Measurements from ENCODE around the gene MYLIP.
"Not testable (repeated sequence)": the region's sequence is repeated elsewhere in the genome, so short reads cannot be mapped to it uniquely, and the experiment has no call there.

Gene MYLIP

DNA sequence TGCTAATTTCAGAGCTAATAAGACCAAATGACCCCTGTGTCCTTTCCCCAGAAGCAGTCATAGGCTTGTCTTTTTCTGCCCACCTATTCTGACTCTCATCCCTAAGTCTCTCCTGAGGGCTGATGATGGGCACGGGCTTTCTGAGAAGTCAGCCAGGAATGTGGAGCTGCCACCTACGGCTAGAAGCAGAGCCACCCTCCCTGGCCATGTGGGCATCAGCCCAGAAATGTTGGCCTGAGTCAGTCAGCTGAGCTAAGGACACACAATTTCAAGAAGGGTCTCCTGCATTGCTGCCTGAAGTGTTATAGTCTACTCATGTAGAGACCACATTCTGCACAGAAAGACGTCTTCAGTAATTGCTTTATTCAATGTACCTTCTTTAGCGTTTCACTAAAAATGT, 17.1 kb downstream of the MYLIP start:
- DNase-seq: no peak

DNA sequence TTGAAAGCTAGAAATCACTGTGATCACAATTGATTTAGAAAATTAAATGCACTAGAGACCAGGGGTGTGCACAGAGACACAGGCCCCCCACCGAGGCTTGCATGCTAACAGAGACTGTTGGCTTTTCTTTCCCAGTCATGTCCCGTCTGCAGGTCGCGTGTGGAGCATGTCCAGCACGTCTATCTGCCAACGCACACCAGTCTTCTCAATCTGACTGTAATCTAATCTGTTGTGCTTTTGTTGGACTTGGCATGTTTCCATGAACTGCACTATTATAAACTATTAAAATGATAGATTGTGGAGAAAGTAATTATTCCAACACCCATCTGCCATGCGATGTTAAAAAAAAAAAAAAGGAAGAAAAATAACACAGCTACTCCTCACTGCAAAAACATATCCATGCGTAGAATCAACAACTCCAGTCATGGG, 17.7 kb downstream of the MYLIP start:
- no peak for DNase-seq

DNA sequence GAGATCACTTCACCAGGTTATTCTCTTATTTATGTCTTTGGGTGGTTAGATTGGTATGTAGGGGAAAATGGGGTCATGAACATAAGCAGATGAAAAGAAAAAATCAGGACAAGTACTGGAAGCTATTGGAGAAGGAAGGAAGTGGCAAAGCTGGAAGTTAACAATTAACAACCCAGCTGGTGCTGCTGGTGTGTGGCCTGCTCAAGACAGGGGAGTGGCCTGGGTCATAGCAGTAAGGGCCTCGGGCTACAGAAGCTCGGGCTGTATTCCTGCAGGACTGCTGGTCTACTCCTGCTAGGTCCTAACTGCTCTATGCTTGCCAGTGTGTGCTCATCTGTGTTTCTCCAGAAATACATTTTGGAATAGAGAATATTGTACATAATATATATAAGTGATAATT, 19.6 kb downstream of the MYLIP start:
- no peak for DNase-seq

DNA sequence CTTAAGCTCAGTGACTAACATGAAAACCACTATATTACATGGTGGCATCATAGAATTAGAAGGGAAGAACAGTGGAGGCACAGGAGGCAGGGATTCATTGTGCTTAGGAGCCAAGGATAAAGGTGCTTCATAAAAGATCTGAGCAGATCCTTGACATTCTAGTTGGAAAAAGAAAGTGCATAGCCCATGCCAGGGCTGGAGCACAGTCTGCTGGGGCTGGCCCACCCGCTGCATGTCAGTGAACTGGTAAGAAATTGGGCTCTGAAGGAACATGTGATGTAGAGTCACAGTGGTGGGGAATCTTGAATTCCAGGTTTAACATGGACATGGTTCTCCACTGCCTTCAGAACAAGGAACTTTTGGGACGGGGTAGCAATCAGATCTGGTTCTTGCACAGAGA, 20.4 kb downstream of the MYLIP start:
- DNase-seq: no peak

DNA sequence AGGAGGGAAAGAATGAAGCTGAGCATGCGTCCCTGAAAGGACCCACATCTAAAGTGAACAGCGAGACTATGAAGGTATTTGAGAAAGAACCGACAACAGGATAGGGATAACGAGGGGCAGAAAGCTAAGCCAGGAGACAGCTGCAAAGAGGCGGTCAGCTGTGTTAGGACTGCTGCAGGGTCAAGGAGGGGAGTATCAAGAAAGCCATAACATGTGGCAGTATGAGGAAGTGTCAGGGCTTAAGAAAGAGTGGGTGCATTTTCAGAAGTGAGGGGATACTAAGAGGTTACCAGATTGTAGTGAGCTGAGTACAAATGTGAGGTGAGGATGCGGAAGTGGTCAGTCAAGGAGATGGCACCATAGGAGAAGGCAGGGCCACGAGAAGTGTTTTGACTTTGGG, 21.2 kb downstream of the MYLIP start:
- DNase-seq: no peak

DNA sequence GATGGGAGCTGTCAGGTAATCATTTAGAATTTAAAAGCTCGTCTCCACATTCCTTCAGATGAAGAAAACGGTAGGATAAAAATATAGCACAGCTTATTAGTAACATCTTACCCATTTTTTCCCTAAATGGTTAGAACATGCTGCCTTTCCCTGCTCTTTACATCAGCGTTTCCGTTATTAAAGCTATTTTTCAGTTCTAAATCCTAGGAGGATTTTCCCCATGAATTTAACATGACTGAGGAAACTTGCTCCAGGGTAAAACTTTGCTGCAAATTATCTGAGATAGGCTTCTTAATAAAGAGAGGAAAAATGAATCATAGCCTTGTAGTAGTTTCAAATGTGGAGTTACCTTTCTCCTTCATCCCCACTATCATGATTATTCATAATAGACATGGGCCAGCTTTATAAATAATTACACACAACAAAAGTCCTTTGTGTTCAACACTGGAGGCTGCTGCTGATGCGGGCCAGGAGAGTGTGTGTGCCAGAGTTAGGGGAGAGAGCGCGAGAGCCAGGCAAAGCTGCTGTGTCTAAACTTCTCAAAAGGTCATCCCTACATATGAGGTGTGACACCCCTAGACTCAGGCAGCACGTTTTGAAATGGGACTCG, 24.4 kb downstream of the MYLIP start:
- DNase-seq: no peak

DNA sequence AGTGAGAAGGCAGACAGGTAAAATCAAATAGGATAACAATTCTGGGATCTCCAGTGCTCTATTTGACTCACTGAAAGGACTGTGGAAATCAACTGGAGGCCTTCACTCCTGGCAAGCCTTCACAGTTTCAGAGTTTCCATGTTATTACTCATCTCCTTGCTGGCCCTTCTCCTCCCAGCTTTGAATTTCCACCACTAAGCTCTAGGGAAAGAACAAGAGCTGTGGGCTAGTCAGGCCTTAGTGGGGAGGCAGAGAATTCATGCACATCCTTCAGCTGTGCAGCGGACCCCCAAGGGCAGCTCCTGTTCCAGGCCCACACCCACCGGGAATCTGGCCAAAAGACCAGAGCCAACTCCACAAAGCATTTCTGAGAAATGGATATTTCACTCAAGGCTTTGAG, 26.0 kb downstream of the MYLIP start:
- no peak for DNase-seq

DNA sequence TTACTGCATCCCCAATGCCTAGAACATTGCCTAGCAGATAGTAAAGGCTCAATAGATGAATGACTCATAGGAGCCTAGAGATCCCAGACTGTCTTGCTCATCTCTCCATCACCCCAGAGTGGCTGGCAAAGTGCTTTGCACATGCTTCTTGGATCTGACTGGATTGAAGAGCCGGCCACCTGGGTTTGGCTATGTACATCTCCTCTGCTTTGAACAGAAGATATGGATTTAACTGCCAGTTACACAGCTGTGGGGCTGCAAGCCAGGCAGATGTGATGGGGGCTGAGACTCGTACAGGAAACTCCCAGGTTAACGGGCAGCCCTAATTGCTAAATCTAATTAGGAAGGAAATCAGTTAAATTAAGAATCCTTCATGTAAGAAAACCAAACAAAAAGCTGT, 28.6 kb downstream of the MYLIP start:
- no peak for DNase-seq

DNA sequence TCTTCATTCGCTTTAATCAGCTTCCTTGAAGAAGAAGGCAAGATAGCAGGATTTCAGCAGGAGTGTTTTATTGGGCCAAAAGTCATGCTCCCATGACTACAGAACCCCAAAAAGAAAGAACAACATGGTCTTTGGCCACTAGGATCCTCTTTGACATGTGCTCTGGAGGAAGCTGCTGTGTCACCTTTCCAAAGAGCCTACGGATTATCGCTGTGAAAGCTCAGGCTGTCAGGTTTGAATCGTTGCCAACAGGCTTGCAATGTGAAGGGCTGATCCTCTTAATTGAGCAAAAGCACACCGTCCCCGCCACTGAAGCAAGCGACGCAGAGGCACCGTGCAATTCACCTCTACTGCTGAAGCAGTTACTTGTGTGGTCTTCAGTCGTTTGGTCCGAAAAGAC, 29.0 kb downstream of the MYLIP start:
- DNase-seq: no peak

DNA sequence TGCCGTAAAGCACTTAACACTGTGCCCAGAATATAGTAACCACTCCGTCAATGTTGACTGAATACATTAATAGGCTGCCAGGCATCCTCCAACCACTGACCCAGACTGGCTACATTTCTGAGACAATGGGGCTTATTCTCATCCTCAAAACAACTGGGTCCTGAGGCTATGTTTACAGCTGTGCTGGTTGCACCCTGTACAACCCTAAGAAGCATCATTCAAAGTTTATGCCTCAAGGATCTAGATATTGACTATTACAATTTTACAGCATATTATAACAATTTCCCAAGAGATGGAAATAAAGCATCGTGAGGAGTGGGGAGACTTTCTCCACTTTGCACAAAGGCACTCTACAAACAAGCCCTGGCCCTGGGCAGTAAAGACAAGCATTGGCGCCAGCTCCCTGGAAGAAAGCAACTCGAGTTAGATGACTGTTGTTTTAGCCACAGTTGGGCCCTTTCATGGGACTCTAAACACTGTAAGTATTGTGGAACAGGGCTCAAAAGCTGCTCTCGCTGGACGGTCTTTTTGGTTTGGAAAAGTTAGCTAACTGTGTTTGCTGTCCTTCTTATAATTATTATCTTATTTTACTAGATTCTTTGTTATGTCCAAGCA, 30.2 kb downstream of the MYLIP start:
- no peak for DNase-seq

DNA sequence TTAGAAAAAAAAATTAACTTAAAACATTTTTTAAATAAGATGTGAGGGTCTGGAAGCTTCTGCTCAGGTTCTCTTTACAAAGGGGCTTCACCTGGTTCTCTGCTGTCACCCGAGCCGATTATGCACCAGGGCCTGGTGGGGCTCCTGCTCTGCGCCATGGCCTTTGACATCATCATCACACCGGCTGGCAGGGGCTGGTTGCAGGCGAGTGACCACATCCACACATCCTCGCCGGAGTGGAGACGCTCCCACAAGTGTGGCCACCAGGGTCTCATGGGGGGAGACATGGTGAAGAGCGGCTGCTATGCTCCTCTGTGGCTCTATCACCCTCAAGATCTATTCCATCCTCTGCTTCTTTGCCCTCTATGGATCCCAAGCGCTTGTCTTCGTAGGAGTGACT, 31.9 kb downstream of the MYLIP start:
- no peak for DNase-seq

DNA sequence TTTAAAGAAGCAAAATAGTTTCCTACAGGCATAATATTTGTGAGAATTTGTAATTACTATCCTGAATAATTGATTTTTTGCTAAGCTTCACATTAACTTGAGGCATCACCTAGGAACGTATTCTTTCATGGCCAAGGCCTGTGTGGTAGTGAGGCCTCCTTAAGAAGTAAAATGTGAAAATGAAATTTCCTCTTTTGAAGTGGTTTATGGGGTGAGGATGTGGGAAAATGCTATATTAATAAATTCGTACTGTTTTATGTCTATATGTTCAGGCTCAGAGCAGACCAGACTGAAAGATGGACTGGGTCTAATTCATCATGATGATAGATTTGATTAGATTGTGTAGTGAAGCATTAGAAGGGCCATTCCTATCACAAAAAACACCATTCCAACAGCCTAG, 33.1 kb downstream of the MYLIP start:
- no peak for DNase-seq

DNA sequence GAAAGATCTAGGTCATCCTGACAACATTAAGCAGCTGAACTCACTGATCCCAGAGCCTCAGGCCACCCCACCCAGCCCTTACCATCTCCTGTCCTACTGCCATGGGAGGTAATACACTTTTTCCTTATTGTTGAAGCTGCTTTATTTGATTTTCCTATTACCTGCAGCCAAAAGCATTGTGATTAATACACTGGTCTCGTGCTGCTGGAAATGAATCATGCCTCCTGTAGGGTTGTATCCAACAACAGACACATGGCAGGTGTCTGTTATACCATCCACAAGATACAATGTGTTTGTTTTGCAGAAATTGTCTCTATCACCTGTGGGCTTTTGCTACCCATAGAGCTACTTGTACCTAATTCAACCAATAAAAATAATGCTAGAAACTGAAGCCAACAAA, 34.2 kb downstream of the MYLIP start:
- DNase-seq: no peak

DNA sequence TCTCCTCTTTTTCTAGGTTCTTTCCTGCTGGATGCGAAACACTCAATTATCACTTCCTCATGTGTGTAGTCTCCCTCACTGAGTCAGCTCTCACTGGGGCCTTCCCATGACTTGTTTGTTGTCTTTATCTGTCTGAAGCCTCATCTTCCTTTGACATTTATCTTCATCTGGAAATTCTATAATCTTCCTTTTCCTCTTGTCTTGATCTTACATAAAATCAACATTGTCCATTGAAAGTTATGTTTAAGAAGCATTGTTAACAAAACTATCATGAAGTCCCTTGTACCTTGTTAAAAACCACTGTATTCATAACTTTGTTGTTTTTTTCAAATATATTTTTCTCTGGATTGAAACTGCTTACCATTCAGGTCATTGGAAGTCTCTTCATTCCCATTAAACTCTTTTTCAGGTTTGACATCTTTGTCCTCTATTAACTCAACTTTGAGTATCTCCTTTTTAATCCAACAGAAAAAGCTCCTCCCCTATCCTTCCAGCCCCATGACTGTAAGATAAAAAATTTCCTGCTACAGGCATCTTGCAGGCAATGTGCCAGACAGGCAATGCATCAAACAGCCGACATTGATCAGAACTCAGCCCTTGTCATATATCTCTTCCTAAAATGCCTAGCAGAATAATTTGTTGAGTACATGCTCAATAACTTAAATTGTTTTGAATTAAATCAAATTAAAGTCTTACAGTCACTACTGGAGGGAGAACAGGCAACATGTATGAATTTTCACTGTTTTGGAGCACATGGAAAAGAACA, 34.8 kb downstream of the MYLIP start:
- DNase-seq: no peak

DNA sequence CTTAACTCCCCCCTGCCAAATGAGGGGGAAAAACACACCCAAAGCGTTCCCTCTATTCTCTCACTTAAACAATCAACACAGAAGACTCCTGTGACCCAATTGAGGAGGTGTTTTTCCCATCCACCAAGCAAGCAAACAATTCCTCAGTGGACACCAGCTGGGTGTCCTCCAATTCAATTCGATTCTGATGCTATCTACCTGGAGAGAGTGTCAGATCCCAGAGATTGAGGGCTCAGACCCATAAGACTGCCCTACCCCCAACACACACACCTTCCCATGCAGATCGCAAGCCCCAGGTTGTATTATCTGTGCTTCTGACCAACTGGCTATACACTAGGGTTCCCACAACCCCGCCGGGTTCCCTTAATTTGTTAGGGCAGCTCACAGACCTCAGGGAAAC, 36.8 kb downstream of the MYLIP start:
- DNase-seq: no peak

DNA sequence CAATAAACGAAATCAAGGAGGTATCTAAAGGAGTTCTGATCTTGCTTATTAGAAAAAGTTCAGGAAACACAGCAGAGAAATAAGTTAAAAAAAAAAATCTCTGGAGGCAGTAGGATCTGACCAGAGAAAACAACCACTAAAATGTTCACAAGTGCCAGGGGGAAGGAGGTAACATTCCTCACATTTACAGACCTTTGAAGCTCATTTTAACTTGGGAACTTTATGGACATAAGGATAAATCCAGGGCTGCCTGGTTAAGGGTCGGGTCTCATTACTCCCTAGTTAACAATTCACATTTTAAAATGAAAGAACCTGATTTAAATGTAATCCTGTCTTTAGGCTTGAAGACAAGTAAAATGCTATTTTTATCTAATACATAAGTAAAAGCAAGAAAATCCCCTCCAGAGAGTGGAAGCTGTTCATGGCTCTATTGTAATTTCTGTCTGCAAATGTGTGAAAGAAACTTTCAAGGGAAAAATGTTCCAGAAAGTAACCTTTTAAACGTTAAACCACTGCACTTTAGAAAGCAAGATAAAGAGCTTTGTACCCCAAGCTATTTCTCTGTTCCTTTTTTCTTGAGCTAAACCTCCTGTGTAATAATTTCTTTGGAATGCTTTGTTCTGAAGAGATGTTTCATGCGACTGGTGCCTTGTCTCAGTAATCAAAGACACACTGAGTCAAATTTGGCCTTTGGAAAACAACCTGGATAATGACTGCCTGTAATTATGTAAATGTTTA, 38.2 kb downstream of the MYLIP start:
- no peak for DNase-seq

DNA sequence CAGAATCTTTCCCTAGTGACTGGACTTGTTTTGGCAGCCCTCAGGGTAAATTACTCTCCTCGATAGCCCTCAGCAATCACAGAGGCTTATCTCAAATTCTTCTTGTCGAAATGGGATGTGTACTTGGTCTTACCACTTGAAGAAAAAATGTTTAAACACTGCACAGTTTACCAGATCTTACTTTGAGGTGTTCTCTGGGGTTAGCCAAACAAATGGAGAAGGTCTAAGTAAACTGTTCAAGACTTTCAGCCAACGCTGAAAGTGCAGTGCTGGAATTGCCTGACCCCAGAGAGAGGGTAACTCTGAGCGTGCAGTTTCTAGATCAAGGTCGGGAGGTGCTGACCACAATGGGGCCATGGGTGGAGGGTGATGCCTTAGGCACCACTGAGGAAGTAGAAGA, 39.2 kb downstream of the MYLIP start:
- no peak for DNase-seq

DNA sequence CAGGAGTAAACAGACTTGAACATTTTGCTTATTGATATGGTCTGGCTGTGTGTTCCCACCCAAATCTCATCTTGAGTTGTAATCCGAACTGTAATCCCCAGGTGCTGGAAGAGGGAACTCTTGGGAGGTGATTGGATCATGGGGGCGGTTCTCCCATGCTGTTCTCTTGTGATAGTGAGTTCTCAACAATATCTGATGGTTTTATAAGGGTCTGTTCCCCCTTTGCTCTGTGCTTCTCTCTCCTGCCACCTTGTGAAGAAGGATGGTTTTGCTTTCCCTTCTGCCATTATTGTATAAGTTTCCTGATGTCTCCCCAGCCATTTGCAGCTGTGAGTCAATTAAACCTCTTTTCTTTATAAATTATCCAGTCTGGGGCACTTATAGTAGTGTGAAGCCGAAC, 40.0 kb downstream of the MYLIP start:
- no peak for DNase-seq

DNA sequence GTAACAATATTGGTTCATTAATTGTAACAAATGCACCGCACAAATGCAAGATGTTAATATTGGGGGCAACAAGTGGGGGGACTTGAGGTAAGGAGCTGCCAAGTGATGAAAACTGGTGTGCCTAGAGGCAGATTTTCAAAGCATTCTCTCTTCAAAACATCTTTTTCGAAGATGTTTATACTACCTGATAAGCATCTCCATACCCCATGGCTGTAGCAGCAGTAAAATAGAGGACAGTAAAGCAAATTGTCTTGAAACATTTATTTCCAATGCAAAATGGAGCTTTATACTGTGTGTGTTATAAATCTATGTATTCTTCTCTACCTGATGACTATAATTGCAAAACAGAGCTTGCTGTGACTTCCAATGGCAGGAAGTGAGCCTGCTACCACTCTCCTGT, 42.5 kb downstream of the MYLIP start:
- no peak for DNase-seq

DNA sequence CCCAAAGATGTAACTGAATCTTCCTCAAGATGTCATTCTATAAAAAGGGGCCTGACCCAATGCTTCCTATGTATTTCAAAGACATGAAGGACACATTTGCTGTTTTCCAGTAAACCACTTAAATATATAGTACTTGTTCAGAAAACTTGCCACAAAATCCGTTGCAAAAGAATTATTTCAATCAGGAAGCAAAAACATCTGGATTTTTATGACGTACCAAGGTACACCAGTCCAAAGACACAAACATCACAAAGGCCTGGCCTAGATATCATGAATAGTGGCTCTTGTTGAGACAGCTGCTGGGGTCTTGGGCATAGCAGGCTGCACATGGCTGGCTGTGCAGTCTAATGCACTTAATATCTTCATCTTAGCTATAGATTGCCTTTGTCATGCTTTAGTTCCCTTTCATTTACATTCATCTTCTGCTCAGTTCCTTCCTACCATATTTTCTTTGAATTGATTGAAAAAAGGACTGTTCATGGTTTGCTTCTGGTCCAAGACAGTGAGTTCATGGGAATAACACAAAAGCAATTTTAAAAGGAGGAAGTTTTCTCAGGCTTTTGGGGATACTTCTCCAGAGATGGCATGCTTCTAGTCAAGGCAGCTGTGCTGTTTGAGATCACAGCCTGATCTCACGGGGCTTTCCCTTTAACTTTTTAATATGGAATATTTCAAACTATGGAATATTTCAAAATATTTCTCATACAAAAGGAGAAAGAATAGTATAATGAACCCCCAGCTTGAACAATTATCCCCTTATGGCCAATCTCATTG, 44.5 kb downstream of the MYLIP start:
- no peak for DNase-seq

DNA sequence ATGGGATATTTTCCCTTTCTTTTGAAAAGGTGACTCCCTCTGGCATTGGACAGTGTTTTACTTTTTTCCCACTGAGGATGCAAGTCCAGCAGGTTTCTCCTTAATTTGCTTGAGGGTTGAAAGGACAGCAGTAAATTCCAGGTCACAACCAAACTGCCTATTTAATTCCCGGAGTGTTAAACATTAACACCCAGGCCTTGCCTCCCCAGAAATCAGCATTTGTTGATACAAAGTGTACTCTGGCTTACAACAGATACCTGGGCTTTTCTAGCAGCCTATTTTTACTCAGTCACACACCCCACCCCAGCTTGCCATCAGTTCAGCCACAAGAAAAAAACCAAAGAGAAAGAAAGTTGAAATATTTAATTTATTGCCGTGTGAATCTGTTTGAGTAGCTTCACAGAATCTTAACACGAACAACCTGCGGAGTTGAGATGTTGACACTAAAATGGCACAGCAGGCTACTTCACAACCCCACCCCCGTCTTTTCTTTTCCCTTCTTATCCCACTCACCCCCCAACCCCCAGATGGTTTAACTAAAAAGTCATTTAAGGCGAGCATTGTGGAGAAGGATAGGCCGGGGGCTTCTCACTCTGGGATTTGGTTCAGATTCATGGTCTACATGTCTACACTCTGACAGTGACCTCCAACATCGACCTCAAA, 45.7 kb downstream of the MYLIP start:
- DNase-seq: no peak

DNA sequence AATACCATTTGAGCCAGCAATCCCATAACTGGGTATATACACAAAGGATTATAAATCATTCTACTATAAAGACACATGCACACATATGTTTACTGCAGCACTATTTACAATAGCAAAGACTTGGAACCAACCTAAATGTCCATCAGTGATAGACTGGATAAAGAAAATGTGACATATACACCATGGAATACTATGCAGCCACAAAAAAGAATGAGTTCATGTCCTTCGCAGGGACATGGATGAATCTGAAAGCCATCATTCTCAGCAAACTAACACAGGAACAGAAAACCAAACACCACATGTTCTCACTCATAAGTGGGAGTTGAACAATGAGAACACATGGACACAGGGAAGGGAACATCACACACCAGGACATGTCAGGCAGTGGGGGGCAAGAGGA, 47.7 kb downstream of the MYLIP start:
- DNase-seq: not testable (repeated sequence)

DNA sequence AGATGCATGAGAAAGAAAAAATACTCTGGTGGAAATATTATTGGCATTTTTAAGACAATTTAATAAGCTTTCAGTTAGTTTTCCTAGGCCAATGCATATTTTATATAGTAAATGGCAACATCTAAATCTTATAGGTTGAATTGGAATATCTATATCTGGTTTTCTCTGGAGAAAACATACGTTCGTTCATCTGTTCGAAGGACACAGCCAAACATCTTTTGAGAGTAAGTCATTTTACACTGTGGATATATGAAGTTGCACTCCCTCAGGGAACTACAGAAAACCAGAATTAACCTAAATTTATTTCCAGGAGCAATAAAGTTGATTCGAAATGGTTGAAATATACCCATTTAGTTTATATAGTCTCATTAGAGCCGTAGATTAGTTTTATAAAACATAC, 49.0 kb downstream of the MYLIP start:
- no peak for DNase-seq
